HEK293 (cell line): Measurements from ENCODE around the gene SUPT4H1.

ENCODE experiments used
- BCL11A ChIP-seq: fragments of 450-650 bp; formaldehyde crosslinking; IDR thresholded peaks from 2 replicates; pipeline ENCODE4 v1.5.1; 2016; ENCODE audit warnings: low read depth, missing biosample characterization, missing genetic modification characterization
- BCL11B ChIP-seq: fragments of 450-650 bp; formaldehyde crosslinking; IDR thresholded peaks from 2 replicates; pipeline ENCODE4 v1.5.1; 2016; ENCODE audit warnings: low read depth, missing biosample characterization, missing genetic modification characterization
- KLF7 ChIP-seq: fragments of 450-650 bp; formaldehyde crosslinking; IDR thresholded peaks from 2 replicates; pipeline ENCODE4 v1.5.1; 2016; ENCODE audit warnings: missing biosample characterization, missing genetic modification characterization, borderline replicate concordance
- REPIN1 ChIP-seq: fragments of 450-650 bp; formaldehyde crosslinking; IDR thresholded peaks from 2 replicates; pipeline ENCODE4 v1.5.1; 2017; ENCODE audit warnings: missing biosample characterization, missing genetic modification characterization, low read depth
- SALL2 ChIP-seq: fragments of 450-650 bp; formaldehyde crosslinking; IDR thresholded peaks from 2 replicates; pipeline ENCODE4 v1.5.0; 2017; ENCODE audit warnings: missing biosample characterization, mild to moderate bottlenecking, missing genetic modification characterization, borderline replicate concordance
- SP7 ChIP-seq: fragments of 450-650 bp; formaldehyde crosslinking; IDR thresholded peaks from 2 replicates; pipeline ENCODE4 v1.5.1; 2016; ENCODE audit warnings: missing biosample characterization, missing genetic modification characterization
- TCF7L2 ChIP-seq: IDR thresholded peaks from 2 replicates; pipeline ENCODE4 v1.6.1; 2011; ENCODE audit warnings: low read depth, mild to moderate bottlenecking, inconsistent platforms, low read length, moderate library complexity, borderline replicate concordance
- ZBTB1 ChIP-seq: fragments of 450-650 bp; formaldehyde crosslinking; IDR thresholded peaks from 2 replicates; pipeline ENCODE4 v1.5.1; 2016; ENCODE audit warnings: missing biosample characterization, missing genetic modification characterization
- ZBTB10 ChIP-seq: fragments of 450-650 bp; formaldehyde crosslinking; IDR thresholded peaks from 2 replicates; pipeline ENCODE4 v1.5.1; 2016; ENCODE audit warnings: missing biosample characterization, missing genetic modification characterization
- ZEB2 ChIP-seq: fragments of 450-650 bp; formaldehyde crosslinking; IDR thresholded peaks from 2 replicates; pipeline ENCODE4 v1.5.1; 2016; ENCODE audit warnings: missing biosample characterization, missing genetic modification characterization
- ZFP37 ChIP-seq: fragments of 450-650 bp; formaldehyde crosslinking; IDR thresholded peaks from 2 replicates; pipeline ENCODE4 v1.5.1; 2016; ENCODE audit warnings: missing biosample characterization, missing genetic modification characterization
- ZFP69B ChIP-seq: fragments of 450-650 bp; formaldehyde crosslinking; IDR thresholded peaks from 2 replicates; pipeline ENCODE4 v1.5.1; 2016; ENCODE audit warnings: missing biosample characterization, missing genetic modification characterization
- ZIC2 ChIP-seq: fragments of 450-650 bp; formaldehyde crosslinking; IDR thresholded peaks from 2 replicates; pipeline ENCODE4 v1.5.1; 2016; ENCODE audit warnings: missing biosample characterization, missing genetic modification characterization
- ZNF10 ChIP-seq: fragments of 450-650 bp; formaldehyde crosslinking; IDR thresholded peaks from 2 replicates; pipeline ENCODE4 v1.5.1; 2017; ENCODE audit warnings: missing biosample characterization, missing genetic modification characterization
- ZNF239 ChIP-seq: fragments of 450-650 bp; formaldehyde crosslinking; IDR thresholded peaks from 2 replicates; pipeline ENCODE4 v1.5.1; 2016; ENCODE audit warnings: missing biosample characterization, missing genetic modification characterization
- ZNF335 ChIP-seq: fragments of 450-650 bp; formaldehyde crosslinking; conservative IDR thresholded peaks from 2 replicates; pipeline ENCODE4 v1.5.1; 2016; ENCODE audit warnings: missing biosample characterization, missing genetic modification characterization
- ZNF398 ChIP-seq: fragments of 450-650 bp; formaldehyde crosslinking; IDR thresholded peaks from 2 replicates; pipeline ENCODE4 v1.5.1; 2017; ENCODE audit warnings: missing biosample characterization, missing genetic modification characterization
- ZNF423 ChIP-seq: fragments of 450-650 bp; formaldehyde crosslinking; IDR thresholded peaks from 2 replicates; pipeline ENCODE4 v1.5.1; 2016; ENCODE audit warnings: missing biosample characterization, missing genetic modification characterization
- ZNF510 ChIP-seq: fragments of 450-650 bp; formaldehyde crosslinking; IDR thresholded peaks from 2 replicates; pipeline ENCODE4 v1.5.1; 2018; ENCODE audit warnings: mild to moderate bottlenecking, missing genetic modification characterization, missing biosample characterization; ENCODE audit not compliant: insufficient replicate concordance
- ZNF529 ChIP-seq: fragments of 450-650 bp; formaldehyde crosslinking; IDR thresholded peaks from 2 replicates; pipeline ENCODE4 v1.5.1; 2017; ENCODE audit warnings: missing genetic modification characterization, missing biosample characterization; ENCODE audit not compliant: insufficient replicate concordance
- ZNF549 ChIP-seq: fragments of 450-650 bp; IDR thresholded peaks from 2 replicates; pipeline ENCODE4 v1.5.1; 2018; ENCODE audit warnings: missing biosample characterization, missing genetic modification characterization, mild to moderate bottlenecking, inconsistent platforms, moderate library complexity
- ZNF629 ChIP-seq: fragments of 450-650 bp; formaldehyde crosslinking; IDR thresholded peaks from 2 replicates; pipeline ENCODE4 v1.5.1; 2017; ENCODE audit warnings: missing biosample characterization, missing genetic modification characterization
- ZNF76 ChIP-seq: fragments of 450-650 bp; formaldehyde crosslinking; IDR thresholded peaks from 2 replicates; pipeline ENCODE4; 2016; ENCODE audit warnings: low read depth, missing biosample characterization, missing genetic modification characterization, borderline replicate concordance
- ZNF785 ChIP-seq: fragments of 450-650 bp; formaldehyde crosslinking; IDR thresholded peaks from 2 replicates; pipeline ENCODE4 v1.5.1; 2016; ENCODE audit warnings: missing biosample characterization, missing genetic modification characterization
- ZNF843 ChIP-seq: fragments of 450-650 bp; formaldehyde crosslinking; IDR thresholded peaks from 2 replicates; pipeline ENCODE4 v1.5.1; 2016; ENCODE audit warnings: missing biosample characterization, missing genetic modification characterization
- ZXDB ChIP-seq: fragments of 450-650 bp; formaldehyde crosslinking; IDR thresholded peaks from 2 replicates; pipeline ENCODE4 v1.5.1; 2016; ENCODE audit warnings: missing biosample characterization, missing genetic modification characterization
- TF ChIP-seq, protein P1 (sequence below): fragments of 450-650 bp; formaldehyde crosslinking; IDR thresholded peaks from 2 replicates; pipeline ENCODE4 v1.5.1; 2016; ENCODE audit warnings: missing biosample characterization, missing genetic modification characterization
- TF ChIP-seq, protein P2 (sequence below): fragments of 450-650 bp; formaldehyde crosslinking; IDR thresholded peaks from 2 replicates; pipeline ENCODE4 v1.5.1; 2016; ENCODE audit warnings: missing biosample characterization, missing genetic modification characterization
- TF ChIP-seq, protein P3 (sequence below): fragments of 450-650 bp; formaldehyde crosslinking; IDR thresholded peaks from 2 replicates; pipeline ENCODE4 v1.5.1; 2016; ENCODE audit warnings: missing biosample characterization, missing genetic modification characterization

The SUPT4H1 gene

GRCh38 chr17:58387834-58388233, 35.8 kb upstream of the SUPT4H1 start (continued):
- TF ChIP-seq ZNF423 (tag by site-specific recombination): peak; percentile 75
- TF ChIP-seq, protein P1, sequence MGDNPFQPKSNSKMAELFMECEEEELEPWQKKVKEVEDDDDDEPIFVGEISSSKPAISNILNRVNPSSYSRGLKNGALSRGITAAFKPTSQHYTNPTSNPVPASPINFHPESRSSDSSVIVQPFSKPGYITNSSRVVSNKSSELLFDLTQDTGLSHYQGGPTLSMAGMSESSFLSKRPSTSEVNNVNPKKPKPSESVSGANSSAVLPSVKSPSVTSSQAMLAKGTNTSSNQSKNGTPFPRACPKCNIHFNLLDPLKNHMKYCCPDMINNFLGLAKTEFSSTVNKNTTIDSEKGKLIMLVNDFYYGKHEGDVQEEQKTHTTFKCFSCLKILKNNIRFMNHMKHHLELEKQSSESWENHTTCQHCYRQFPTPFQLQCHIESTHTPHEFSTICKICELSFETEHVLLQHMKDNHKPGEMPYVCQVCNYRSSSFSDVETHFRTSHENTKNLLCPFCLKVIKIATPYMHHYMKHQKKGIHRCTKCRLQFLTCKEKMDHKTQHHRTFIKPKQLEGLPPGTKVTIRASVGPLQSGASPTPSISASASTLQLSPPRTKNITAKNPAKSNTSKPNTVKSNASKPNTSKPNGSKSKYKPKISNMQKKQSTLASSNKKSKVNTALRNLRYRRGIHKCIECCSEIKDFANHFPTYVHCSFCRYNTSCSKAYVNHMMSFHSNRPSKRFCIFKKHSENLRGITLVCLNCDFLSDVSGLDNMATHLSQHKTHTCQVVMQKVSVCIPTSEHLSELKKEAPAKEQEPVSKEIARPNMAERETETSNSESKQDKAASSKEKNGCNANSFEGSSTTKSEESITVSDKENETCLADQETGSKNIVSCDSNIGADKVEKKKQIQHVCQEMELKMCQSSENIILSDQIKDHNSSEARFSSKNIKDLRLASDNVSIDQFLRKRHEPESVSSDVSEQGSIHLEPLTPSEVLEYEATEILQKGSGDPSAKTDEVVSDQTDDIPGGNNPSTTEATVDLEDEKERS (tag by site-specific recombination): no peak
- peak; percentile 59; the same call in 1 of the 2 replicates for TF ChIP-seq ZFP69B (tag by site-specific recombination)
- peak; percentile 71 for TF ChIP-seq ZIC2 (tag by site-specific recombination)
- peak; percentile 66 for TF ChIP-seq ZNF10 (tag by site-specific recombination)
- TF ChIP-seq, protein P2, sequence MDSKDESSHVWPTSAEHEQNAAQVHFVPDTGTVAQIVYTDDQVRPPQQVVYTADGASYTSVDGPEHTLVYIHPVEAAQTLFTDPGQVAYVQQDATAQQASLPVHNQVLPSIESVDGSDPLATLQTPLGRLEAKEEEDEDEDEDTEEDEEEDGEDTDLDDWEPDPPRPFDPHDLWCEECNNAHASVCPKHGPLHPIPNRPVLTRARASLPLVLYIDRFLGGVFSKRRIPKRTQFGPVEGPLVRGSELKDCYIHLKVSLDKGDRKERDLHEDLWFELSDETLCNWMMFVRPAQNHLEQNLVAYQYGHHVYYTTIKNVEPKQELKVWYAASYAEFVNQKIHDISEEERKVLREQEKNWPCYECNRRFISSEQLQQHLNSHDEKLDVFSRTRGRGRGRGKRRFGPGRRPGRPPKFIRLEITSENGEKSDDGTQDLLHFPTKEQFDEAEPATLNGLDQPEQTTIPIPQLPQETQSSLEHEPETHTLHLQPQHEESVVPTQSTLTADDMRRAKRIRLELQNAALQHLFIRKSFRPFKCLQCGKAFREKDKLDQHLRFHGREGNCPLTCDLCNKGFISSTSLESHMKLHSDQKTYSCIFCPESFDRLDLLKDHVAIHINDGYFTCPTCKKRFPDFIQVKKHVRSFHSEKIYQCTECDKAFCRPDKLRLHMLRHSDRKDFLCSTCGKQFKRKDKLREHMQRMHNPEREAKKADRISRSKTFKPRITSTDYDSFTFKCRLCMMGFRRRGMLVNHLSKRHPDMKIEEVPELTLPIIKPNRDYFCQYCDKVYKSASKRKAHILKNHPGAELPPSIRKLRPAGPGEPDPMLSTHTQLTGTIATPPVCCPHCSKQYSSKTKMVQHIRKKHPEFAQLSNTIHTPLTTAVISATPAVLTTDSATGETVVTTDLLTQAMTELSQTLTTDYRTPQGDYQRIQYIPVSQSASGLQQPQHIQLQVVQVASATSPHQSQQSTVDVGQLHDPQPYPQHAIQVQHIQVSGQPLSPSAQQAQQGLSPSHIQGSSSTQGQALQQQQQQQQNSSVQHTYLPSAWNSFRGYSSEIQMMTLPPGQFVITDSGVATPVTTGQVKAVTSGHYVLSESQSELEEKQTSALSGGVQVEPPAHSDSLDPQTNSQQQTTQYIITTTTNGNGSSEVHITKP (tag by site-specific recombination): peak; percentile 71
- peak; percentile 83; the same call in 1 of the 2 replicates for TF ChIP-seq KLF7 (tag by site-specific recombination)
- no peak for TF ChIP-seq ZNF549 (tag by site-specific recombination)
- TF ChIP-seq ZXDB (tag by site-specific recombination): peak; percentile 95
- 0 out of 2 replicates have a peak, but pooled peaks have one; percentile 45 for TF ChIP-seq ZFP37 (tag by site-specific recombination)
- TF ChIP-seq ZNF785: no peak
- peak; percentile 97 for TF ChIP-seq SP7 (tag by site-specific recombination)
- TF ChIP-seq ZNF843 (tag by site-specific recombination): peak; percentile 95
- no peak for TF ChIP-seq ZNF239
- peak; percentile 85 for TF ChIP-seq ZNF335
- no peak for TF ChIP-seq REPIN1 (tag by site-specific recombination)
- TF ChIP-seq ZBTB1 (tag by site-specific recombination): no peak
- peak; percentile 76 for TF ChIP-seq ZEB2 (tag by site-specific recombination)
- peak; percentile 56; the same call in 1 of the 2 replicates for TF ChIP-seq BCL11A
- TF ChIP-seq BCL11B (tag by site-specific recombination): peak; percentile 85
- no peak for TF ChIP-seq ZNF510 (tag by site-specific recombination)
- TF ChIP-seq ZNF629: peak; percentile 90
- TF ChIP-seq, protein P3, sequence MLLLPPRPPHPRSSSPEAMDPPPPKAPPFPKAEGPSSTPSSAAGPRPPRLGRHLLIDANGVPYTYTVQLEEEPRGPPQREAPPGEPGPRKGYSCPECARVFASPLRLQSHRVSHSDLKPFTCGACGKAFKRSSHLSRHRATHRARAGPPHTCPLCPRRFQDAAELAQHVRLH (tag by site-specific recombination): peak; percentile 87
- no peak for TF ChIP-seq ZNF529 (tag by site-specific recombination)
- TF ChIP-seq ZNF76 (tag by site-specific recombination): peak; percentile 75; the same call in 1 of the 2 replicates
- no peak for TF ChIP-seq SALL2 (tag by site-specific recombination)
- peak; percentile 99 for TF ChIP-seq ZNF398
- peak; percentile 78 for TF ChIP-seq ZBTB10 (tag by site-specific recombination)
- TF ChIP-seq TCF7L2: peak; percentile 54; the same call in 1 of the 2 replicates
